Measurements from ENCODE around the gene SPATA18. TPM values are rescaled to one million over a fixed set of nuclear protein-coding genes. Genes with fewer than 3 reads are reported as not detected.
"Not testable (repeated sequence)": the region's sequence is repeated elsewhere in the genome, so short reads cannot be mapped to it uniquely, and the experiment has no call there.

SPATA18 gene
- total RNA-seq, 4 donors from 2014 or later, result 0.30 to 6.3 (median 4.3) TPM

GRCh38 chr4:52081216-52081615 lies 30.1 kb downstream of the SPATA18 start:
- no peak for TF ChIP-seq CTCF (IDR thresholded peaks at IDR 0.05)
- TF ChIP-seq EP300 (IDR thresholded peaks at IDR 0.05), result no peak
- TF ChIP-seq POLR2A (IDR thresholded peaks at IDR 0.05), result no peak
- Histone ChIP-seq H3K27me3 (peaks cover 0 to 4% of the 10 kb centered on the region in 2 donors), H3K4me3 (no peak overlapping the region), H3K4me1 (peaks cover 0 to 7% (median 0%) of the 10 kb centered on the region in 4 donors), H3K36me3 (no peaks in the 10 kb centered on the region), H3K27ac (no peak overlapping the region), H3K9me3 (no peaks in the 10 kb centered on the region)
- DNase-seq (ENCODE audit: low spot score in 2 of 2), result no peak

GRCh38 chr4:52086425-52086824 lies 35.3 kb downstream of the SPATA18 start:
- H3K4me3 ChIP-seq; H3K4me1 ChIP-seq; H3K27me3 ChIP-seq; DNase-seq (ENCODE audit: low spot score in 2 of 2); H3K36me3 ChIP-seq; H3K9me3 ChIP-seq; H3K27ac ChIP-seq: not testable (repeated sequence)
- 81 to 95% methylated on average over 1 of the region's 1 CpG for WGBS, 2 donors

GRCh38 chr4:52091801-52092200 lies 40.7 kb downstream of the SPATA18 start:
- TF ChIP-seq POLR2A (IDR thresholded peaks at IDR 0.05) (no peak), EP300 (IDR thresholded peaks at IDR 0.05) (no peak), CTCF (IDR thresholded peaks at IDR 0.05) (no peak)

GRCh38 chr4:52093466-52093865 lies 42.4 kb downstream of the SPATA18 start:
- H3K27me3 ChIP-seq, result no peaks in the 10 kb centered on the region
- H3K36me3 ChIP-seq, result no peaks in the 10 kb centered on the region
- no peak for DNase-seq (ENCODE audit: low spot score in 2 of 2)
- no peak overlapping the region for H3K4me3 ChIP-seq
- no peaks in the 10 kb centered on the region for H3K9me3 ChIP-seq
- no peaks in the 10 kb centered on the region for H3K4me1 ChIP-seq
- no peak for TF ChIP-seq EP300 (IDR thresholded peaks at IDR 0.05)
- TF ChIP-seq POLR2A (IDR thresholded peaks at IDR 0.05), result no peak
- no peak for TF ChIP-seq CTCF (IDR thresholded peaks at IDR 0.05)
- 50% methylated on average over 1 of the region's 1 CpG for WGBS, 2 donors
- no peak overlapping the region for H3K27ac ChIP-seq

More at GRCh38 chr4:52091801-52092200, 40.7 kb downstream of the SPATA18 start:
- H3K27ac ChIP-seq, result no peak overlapping the region
- peaks cover 0 to 8% (median 0%) of the 10 kb centered on the region in 4 donors for H3K9me3 ChIP-seq
- DNase-seq (ENCODE audit: low spot score in 2 of 2), result no peak
- no peaks in the 10 kb centered on the region for H3K36me3 ChIP-seq
- WGBS, 2 donors, result 30 to 53% methylated on average over 4 to 5 of the region's 5 CpGs
- H3K4me3 ChIP-seq, result no peak overlapping the region
- H3K27me3 ChIP-seq, result no peaks in the 10 kb centered on the region
- H3K4me1 ChIP-seq, result no peaks in the 10 kb centered on the region

- Histone ChIP-seq H3K27me3 (no peaks in the 10 kb centered on the region), H3K4me1 (no peaks in the 10 kb centered on the region), H3K9me3 (no peaks in the 10 kb centered on the region), H3K4me3 (no peak overlapping the region), H3K36me3 (no peaks in the 10 kb centered on the region), H3K27ac (no peak overlapping the region)
- WGBS, 2 donors, result 63 to 69% methylated on average over 8 of the region's 8 CpGs
- TF ChIP-seq CTCF (IDR thresholded peaks at IDR 0.05) (no peak), EP300 (IDR thresholded peaks at IDR 0.05) (no peak), POLR2A (IDR thresholded peaks at IDR 0.05) (no peak)
- DNase-seq (ENCODE audit: low spot score in 2 of 2), result no peak
Observed at GRCh38 chr4:52094376-52095145, 43.5 kb downstream of the SPATA18 start.

Data from tibial nerve (tissue), 4 donors.